SK-N-SH (cell line): Measurements from ENCODE around the gene ABCC4. TPM values are rescaled to one million over a fixed set of nuclear protein-coding genes. Genes with fewer than 3 reads are reported as not detected.

Experiments used
- CTCF ChIA-PET: fragments of 300-600, 350-600 bp; formaldehyde crosslinking; extraction: SDS; loops from one replicate; lab custom pipeline; 2021; lab: Yijun Ruan, JAX
- POLR2A ChIA-PET: fragments of 350-600 bp; sonication (Branson Sonifier 250); formaldehyde crosslinking; extraction: SDS; loops from one replicate; lab custom pipeline; 2020; ENCODE audit warnings: antibody characterized with exemption, inconsistent platforms; lab: Yijun Ruan, JAX
- DNase-seq: peaks from one replicate; pipeline ENCODE4 v3.0.0; 2012
- H2AFZ ChIP-seq: fragments of 200-600 bp; sonication (generic); 2 replicates; pipeline ENCODE4 v1.8.1; 2016; ENCODE audit warnings: antibody characterized with exemption, mild to moderate bottlenecking, low read depth
- H3F3A ChIP-seq: fragments of 200-600 bp; sonication (generic); replicated peaks from 2 replicates; pipeline ENCODE3; 2016; ENCODE audit warnings: antibody characterized with exemption, mild to moderate bottlenecking; ENCODE audit not compliant: insufficient read depth
- H3K27ac ChIP-seq, 2 experiments: fragments of 200-500 bp in 1 of 2; fragments of 200-600 bp in 1 of 2; sonication (Bioruptor generic) in 1 of 2; sonication (generic), shearing (Covaris generic) in 1 of 2; 2 replicates each; pipeline versions ENCODE4 v1.5.1 to v1.6.1; 2014 to 2016; ENCODE audit warnings: low read depth in 2 of 2, inconsistent platforms in 1 of 2, low read length in 1 of 2, mild to moderate bottlenecking in 1 of 2, mixed read lengths in 1 of 2
- H3K27me3 ChIP-seq: fragments of 200-600 bp; sonication (generic), shearing (Covaris generic); 2 replicates; pipeline ENCODE4 v1.6.1; 2016; ENCODE audit warnings: mixed run types; ENCODE audit not compliant: insufficient read depth
- H3K36me3 ChIP-seq, 2 experiments: fragments of 200-500 bp in 1 of 2; fragments of 200-600 bp in 1 of 2; sonication (Bioruptor generic) in 1 of 2; sonication (generic) in 1 of 2; replicated peaks in 1 of 2; 2 replicates each; pipeline versions ENCODE3 to v1.5.1; 2014 to 2016; ENCODE audit warnings: low read length in 1 of 2, mild to moderate bottlenecking in 1 of 2; ENCODE audit not compliant: insufficient read depth in 2 of 2, control insufficient read depth in 1 of 2
- H3K4me1 ChIP-seq, 2 experiments: fragments of 200-500 bp in 1 of 2; fragments of 200-600 bp in 1 of 2; sonication (Bioruptor generic) in 1 of 2; sonication (generic), shearing (Covaris generic) in 1 of 2; 2 replicates each; pipeline versions ENCODE4 v1.5.1 to v1.6.1; 2014 to 2016; ENCODE audit warnings: low read depth in 1 of 2, low read length in 1 of 2, mixed run types in 1 of 2; ENCODE audit not compliant: insufficient read depth in 2 of 2, control insufficient read depth in 1 of 2
- H3K4me2 ChIP-seq: fragments of 200-600 bp; sonication (generic), shearing (Covaris generic); 2 replicates; pipeline ENCODE4 v1.6.1; 2017; ENCODE audit warnings: mixed run types
- H3K4me3 ChIP-seq, 2 experiments: fragments of 200-500 bp in 1 of 2; fragments of 200-600 bp in 1 of 2; sonication (Bioruptor generic) in 1 of 2; sonication (generic), shearing (Covaris generic) in 1 of 2; 2 replicates each; pipeline versions ENCODE4 v1.5.1 to v1.8.1; 2014 to 2016; ENCODE audit warnings: low read depth in 2 of 2, inconsistent platforms in 1 of 2, low read length in 1 of 2, mild to moderate bottlenecking in 1 of 2, mixed read lengths in 1 of 2, moderate library complexity in 1 of 2
- H3K79me2 ChIP-seq: fragments of 200-600 bp; sonication (generic); 2 replicates; pipeline ENCODE4 v1.8.1; 2017; ENCODE audit warnings: mild to moderate bottlenecking; ENCODE audit not compliant: insufficient read depth
- H3K9ac ChIP-seq: fragments of 200-600 bp; sonication (generic); 2 replicates; pipeline ENCODE4 v1.6.1; 2017; ENCODE audit warnings: mixed run types
- H3K9me2 ChIP-seq: fragments of 200-600 bp; sonication (generic); 2 replicates; pipeline ENCODE4 v1.6.1; 2017; ENCODE audit warnings: mixed run types
- H3K9me3 ChIP-seq: fragments of 200-600 bp; sonication (generic); 2 replicates; pipeline ENCODE4 v1.6.1; 2017; ENCODE audit warnings: mixed run types, mild to moderate bottlenecking, moderate library complexity
- H4K20me1 ChIP-seq: fragments of 200-600 bp; sonication (generic); 2 replicates; pipeline ENCODE4 v1.6.1; 2017; ENCODE audit warnings: mild to moderate bottlenecking, mixed run types; ENCODE audit not compliant: insufficient read depth
- CHD2 ChIP-seq: fragments of 150-350 bp; IDR thresholded peaks from 2 replicates; pipeline ENCODE4 v1.6.1; 2018; ENCODE audit warnings: low read length; ENCODE audit not compliant: partially characterized antibody
- EZH2phosphoT487 ChIP-seq: fragments of 200-600 bp; sonication (generic); IDR thresholded peaks from 2 replicates; pipeline ENCODE4 v1.6.1; 2017; ENCODE audit warnings: low read depth, mixed run types, mild to moderate bottlenecking, antibody characterized with exemption, moderate library complexity, borderline replicate concordance
- FOSL2 ChIP-seq: IDR thresholded peaks from 2 replicates; pipeline ENCODE4 v1.4.0; 2012; ENCODE audit warnings: low read depth, mild to moderate bottlenecking, moderate library complexity, borderline replicate concordance
- FOXM1 ChIP-seq: IDR thresholded peaks from 2 replicates; pipeline ENCODE4 v1.4.0; 2012; ENCODE audit warnings: low read depth, mild to moderate bottlenecking
- GABPA ChIP-seq: IDR thresholded peaks from 2 replicates; pipeline ENCODE4 v1.4.0; 2012; ENCODE audit warnings: low read depth, mild to moderate bottlenecking
- JUND ChIP-seq: IDR thresholded peaks from 2 replicates; pipeline ENCODE4 v1.4.0; 2012
- NFIC ChIP-seq: IDR thresholded peaks from 2 replicates; pipeline ENCODE4 v1.4.0; 2012; ENCODE audit warnings: borderline replicate concordance
- RFX5 ChIP-seq: IDR thresholded peaks from 2 replicates; pipeline ENCODE4 v1.6.1; 2012; ENCODE audit warnings: mild to moderate bottlenecking, improper control_type of control experiment, low read length
- SIN3A ChIP-seq: IDR thresholded peaks from 2 replicates; pipeline ENCODE4 v1.6.1; 2012; ENCODE audit warnings: low read depth, mild to moderate bottlenecking, low read length, moderate library complexity, borderline replicate concordance
- SMC3 ChIP-seq: IDR thresholded peaks from 2 replicates; pipeline ENCODE4 v1.6.1; 2012; ENCODE audit warnings: low read depth, low read length, improper control_type of control experiment
- TCF12 ChIP-seq: IDR thresholded peaks from 2 replicates; pipeline ENCODE4 v1.4.0; 2012
- WGBS: methylation state at CpG from one replicate; pipeline ENCODE4 v1.1.6; 2017; ENCODE audit warnings: low lambda C conversion rate; 5-methylcytosine and 5-hydroxymethylcytosine counted together
- polyA plus RNA-seq, 3 experiments: library from polyadenylated mRNA; depleted of rRNA; stranded (reverse); fragments of >200 nt; gene quantifications; 2 replicates each; pipeline ENCODE4 v1.2.3, GENCODE V29; 2012
- TF ChIP-seq, protein P1 (sequence below): IDR thresholded peaks from 2 replicates; pipeline ENCODE4; 2012
- TF ChIP-seq, protein P2 (sequence below): fragments of 150-350 bp; IDR thresholded peaks from 2 replicates; pipeline ENCODE4 v1.6.1; 2017; ENCODE audit warnings: antibody characterized with exemption, low read length, low read depth, borderline replicate concordance
- TF ChIP-seq, protein P3 (sequence below): fragments of 150-350 bp; IDR thresholded peaks from 2 replicates; pipeline ENCODE4 v1.6.1; 2016; ENCODE audit warnings: mild to moderate bottlenecking, low read depth, low read length
- TF ChIP-seq, protein P4 (sequence below): IDR thresholded peaks from 2 replicates; pipeline ENCODE4 v1.4.0; 2012; ENCODE audit warnings: low read depth
- TF ChIP-seq, protein P5 (sequence below): IDR thresholded peaks from 2 replicates; pipeline ENCODE4 v1.6.1; 2012; ENCODE audit warnings: mild to moderate bottlenecking, low read depth, low read length, moderate library complexity

ABCC4 gene
- polyA plus RNA-seq, 1 of the 3 experiments (the other 2 are of a cell fraction) = 7.8 TPM

DNA sequence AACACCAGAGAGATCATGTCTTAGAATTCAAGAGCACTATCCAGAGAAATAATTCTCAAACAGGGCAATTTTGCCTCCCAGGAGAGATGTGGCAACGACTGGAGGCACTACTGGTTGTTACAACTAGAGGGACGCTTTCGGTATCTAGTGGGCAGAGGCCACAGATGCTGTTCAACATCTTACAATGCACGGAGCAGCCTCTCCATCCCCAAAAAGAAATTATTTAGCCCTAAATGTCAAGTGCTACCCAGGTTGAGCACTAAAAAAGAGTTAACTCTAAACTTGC lies 78.6 kb downstream of the ABCC4 start:
- H2AFZ ChIP-seq = no peak overlapping the region
- WGBS = 94% methylated on average over 4 of the region's 4 CpGs
- H3K4me3 ChIP-seq = no peak overlapping the region
- DNase-seq = no peak
- no peaks in the 10 kb centered on the region for H3K79me2 ChIP-seq
- no peak overlapping the region for H3K27ac ChIP-seq
- CTCF ChIA-PET = interaction anchor here (1.2 to 1.3 kb wide), 2 partner anchors 34 to 548 kb away, joined by 3 read pairs; no protein-coding TSS in a partner anchor
- no peak for TF ChIP-seq CHD2
- no peak for TF ChIP-seq SIN3A
- TF ChIP-seq, protein P1, sequence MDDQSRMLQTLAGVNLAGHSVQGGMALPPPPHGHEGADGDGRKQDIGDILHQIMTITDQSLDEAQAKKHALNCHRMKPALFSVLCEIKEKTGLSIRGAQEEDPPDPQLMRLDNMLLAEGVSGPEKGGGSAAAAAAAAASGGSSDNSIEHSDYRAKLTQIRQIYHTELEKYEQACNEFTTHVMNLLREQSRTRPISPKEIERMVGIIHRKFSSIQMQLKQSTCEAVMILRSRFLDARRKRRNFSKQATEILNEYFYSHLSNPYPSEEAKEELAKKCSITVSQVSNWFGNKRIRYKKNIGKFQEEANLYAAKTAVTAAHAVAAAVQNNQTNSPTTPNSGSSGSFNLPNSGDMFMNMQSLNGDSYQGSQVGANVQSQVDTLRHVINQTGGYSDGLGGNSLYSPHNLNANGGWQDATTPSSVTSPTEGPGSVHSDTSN = no peak
- TF ChIP-seq EZH2phosphoT487 = no peak
- TF ChIP-seq FOXM1 = no peak
- TF ChIP-seq, protein P2, sequence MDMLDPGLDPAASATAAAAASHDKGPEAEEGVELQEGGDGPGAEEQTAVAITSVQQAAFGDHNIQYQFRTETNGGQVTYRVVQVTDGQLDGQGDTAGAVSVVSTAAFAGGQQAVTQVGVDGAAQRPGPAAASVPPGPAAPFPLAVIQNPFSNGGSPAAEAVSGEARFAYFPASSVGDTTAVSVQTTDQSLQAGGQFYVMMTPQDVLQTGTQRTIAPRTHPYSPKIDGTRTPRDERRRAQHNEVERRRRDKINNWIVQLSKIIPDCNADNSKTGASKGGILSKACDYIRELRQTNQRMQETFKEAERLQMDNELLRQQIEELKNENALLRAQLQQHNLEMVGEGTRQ = no peak
- TF ChIP-seq, protein P3, sequence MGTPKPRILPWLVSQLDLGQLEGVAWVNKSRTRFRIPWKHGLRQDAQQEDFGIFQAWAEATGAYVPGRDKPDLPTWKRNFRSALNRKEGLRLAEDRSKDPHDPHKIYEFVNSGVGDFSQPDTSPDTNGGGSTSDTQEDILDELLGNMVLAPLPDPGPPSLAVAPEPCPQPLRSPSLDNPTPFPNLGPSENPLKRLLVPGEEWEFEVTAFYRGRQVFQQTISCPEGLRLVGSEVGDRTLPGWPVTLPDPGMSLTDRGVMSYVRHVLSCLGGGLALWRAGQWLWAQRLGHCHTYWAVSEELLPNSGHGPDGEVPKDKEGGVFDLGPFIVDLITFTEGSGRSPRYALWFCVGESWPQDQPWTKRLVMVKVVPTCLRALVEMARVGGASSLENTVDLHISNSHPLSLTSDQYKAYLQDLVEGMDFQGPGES = no peak
- TF ChIP-seq, protein P4, sequence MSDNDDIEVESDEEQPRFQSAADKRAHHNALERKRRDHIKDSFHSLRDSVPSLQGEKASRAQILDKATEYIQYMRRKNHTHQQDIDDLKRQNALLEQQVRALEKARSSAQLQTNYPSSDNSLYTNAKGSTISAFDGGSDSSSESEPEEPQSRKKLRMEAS = no peak
- no peak for TF ChIP-seq RFX5
- no peak for TF ChIP-seq TCF12
- no peak for TF ChIP-seq JUND
- no peak for TF ChIP-seq NFIC
- H3K9me2 ChIP-seq = no peaks in the 10 kb centered on the region
- no peaks in the 10 kb centered on the region for H3K9me3 ChIP-seq
- H3K4me1 ChIP-seq = peaks cover 0 to 5% of the 10 kb centered on the region in 2 experiments; a peak in 1 of 4 replicates
- POLR2A ChIA-PET = no interaction called here
- no peaks in the 10 kb centered on the region for H3F3A ChIP-seq
- no peaks in the 10 kb centered on the region for H4K20me1 ChIP-seq
- H3K4me2 ChIP-seq = no peak overlapping the region
- no peaks in the 10 kb centered on the region for H3K36me3 ChIP-seq
- H3K27me3 ChIP-seq = no peaks in the 10 kb centered on the region
- no peak overlapping the region for H3K9ac ChIP-seq

DNA sequence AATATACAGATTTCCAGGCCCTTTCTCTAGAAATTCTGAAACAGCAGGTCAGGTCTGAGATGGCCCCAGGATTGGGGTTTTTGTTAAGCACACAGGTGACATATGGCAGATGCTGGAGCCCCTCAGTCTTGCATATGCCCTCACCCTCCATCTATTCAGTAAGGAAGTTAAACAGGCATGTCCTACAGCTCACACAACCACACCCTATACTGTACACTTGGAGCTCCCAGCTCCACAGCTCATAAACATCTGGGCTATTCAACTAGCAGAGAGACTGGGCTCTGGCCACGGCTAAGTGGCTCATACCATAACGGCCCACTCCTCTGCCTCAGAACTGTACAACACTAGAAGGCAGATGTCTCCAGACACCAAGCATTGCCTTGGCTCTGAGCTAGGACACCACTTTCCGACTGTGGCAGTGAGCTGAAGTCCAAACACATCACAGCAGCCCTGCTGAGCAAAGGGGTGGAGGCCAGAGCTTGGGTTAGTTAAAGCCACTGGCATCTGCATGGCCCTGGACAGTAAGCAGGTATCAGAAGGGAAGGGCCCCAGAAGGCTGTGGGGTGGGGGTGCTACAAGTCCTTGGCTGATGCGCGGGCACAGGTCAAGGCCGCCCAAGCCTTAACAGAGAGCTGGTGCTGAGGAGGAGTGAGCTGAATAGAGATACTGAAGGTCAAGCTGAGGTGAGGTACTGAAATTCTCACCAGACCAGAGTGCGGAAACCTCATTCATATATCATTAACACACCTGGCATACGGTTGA lies 79.1 kb downstream of the ABCC4 start:
- CTCF ChIA-PET = interaction anchor here (1.2 to 1.3 kb wide), 2 partner anchors 33 to 548 kb away, joined by 3 read pairs; no protein-coding TSS in a partner anchor
- TF ChIP-seq FOSL2 (no peak), JUND (no peak), SMC3 (no peak), GABPA (no peak)
- TF ChIP-seq, protein P1 = no peak
- TF ChIP-seq, protein P5, sequence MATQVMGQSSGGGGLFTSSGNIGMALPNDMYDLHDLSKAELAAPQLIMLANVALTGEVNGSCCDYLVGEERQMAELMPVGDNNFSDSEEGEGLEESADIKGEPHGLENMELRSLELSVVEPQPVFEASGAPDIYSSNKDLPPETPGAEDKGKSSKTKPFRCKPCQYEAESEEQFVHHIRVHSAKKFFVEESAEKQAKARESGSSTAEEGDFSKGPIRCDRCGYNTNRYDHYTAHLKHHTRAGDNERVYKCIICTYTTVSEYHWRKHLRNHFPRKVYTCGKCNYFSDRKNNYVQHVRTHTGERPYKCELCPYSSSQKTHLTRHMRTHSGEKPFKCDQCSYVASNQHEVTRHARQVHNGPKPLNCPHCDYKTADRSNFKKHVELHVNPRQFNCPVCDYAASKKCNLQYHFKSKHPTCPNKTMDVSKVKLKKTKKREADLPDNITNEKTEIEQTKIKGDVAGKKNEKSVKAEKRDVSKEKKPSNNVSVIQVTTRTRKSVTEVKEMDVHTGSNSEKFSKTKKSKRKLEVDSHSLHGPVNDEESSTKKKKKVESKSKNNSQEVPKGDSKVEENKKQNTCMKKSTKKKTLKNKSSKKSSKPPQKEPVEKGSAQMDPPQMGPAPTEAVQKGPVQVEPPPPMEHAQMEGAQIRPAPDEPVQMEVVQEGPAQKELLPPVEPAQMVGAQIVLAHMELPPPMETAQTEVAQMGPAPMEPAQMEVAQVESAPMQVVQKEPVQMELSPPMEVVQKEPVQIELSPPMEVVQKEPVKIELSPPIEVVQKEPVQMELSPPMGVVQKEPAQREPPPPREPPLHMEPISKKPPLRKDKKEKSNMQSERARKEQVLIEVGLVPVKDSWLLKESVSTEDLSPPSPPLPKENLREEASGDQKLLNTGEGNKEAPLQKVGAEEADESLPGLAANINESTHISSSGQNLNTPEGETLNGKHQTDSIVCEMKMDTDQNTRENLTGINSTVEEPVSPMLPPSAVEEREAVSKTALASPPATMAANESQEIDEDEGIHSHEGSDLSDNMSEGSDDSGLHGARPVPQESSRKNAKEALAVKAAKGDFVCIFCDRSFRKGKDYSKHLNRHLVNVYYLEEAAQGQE = no peak
- no peaks in the 10 kb centered on the region for H3K36me3 ChIP-seq
- no peaks in the 10 kb centered on the region for H4K20me1 ChIP-seq
- H3K4me2 ChIP-seq = no peak overlapping the region
- no peaks in the 10 kb centered on the region for H3K9me2 ChIP-seq
- no peaks in the 10 kb centered on the region for H3K9me3 ChIP-seq
- no peak overlapping the region for H3K4me3 ChIP-seq
- no peak for DNase-seq
- POLR2A ChIA-PET = no interaction called here
- H2AFZ ChIP-seq = no peak overlapping the region
- H3K27ac ChIP-seq = no peak overlapping the region
- WGBS = 83% methylated on average over 7 of the region's 8 CpGs
- H3F3A ChIP-seq = no peaks in the 10 kb centered on the region
- H3K79me2 ChIP-seq = peaks cover 3% of the 10 kb centered on the region; the same call in 1 of the 2 replicates
- no peak overlapping the region for H3K9ac ChIP-seq
- peaks cover 0 to 5% of the 10 kb centered on the region in 2 experiments; a peak in 1 of 4 replicates for H3K4me1 ChIP-seq
- no peaks in the 10 kb centered on the region for H3K27me3 ChIP-seq
